Amniotic stem cell (primary cell): ENCODE data around the gene NECTIN4.
"Not testable (repeated sequence)": the region's sequence is repeated elsewhere in the genome, so short reads cannot be mapped to it uniquely, and the experiment has no call there.

Source experiments
- DNase-seq: peaks from one replicate; lab custom pipeline; 2025; lab: John Stamatoyannopoulos, UW

The NECTIN4 gene

DNA sequence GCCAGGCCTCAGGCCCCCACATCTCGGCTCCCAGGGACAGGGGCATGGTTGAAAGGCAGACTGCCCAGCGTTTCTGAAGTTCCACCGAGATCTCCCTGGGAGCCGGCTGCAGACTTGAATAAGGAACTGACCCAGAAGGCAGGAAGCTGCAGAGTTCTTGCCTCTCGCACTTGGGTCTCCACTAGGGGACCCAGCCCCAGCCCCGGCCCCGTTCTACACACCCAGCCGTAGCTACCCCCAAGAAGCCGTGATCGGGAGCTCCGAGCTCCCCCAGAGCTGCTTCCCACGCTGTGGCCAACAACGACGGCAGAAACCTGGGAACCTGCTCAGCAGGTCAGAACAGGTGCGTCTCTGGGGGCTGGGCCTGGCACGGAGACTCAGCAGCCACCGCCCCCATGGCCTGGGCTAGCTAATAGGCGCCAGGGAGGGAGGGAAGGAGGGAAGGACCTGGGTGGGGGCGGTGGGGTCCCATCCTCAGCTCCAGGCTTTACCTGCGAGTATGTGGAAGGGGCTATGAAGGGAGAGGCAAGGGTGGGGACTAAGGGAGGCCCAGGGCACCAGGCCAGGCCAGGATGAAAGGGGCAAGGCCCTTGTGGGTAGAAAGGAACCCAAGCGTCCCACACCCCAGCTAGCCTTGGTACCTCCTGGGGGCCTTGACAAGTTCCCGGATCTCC lies at the start of gene NECTIN4:
NECTIN4 (minus strand) TSS at position 308 of the 674 bp plus-strand sequence; CDS start at position 46, 262 bp downstream.
- DNase-seq: no peak

DNA sequence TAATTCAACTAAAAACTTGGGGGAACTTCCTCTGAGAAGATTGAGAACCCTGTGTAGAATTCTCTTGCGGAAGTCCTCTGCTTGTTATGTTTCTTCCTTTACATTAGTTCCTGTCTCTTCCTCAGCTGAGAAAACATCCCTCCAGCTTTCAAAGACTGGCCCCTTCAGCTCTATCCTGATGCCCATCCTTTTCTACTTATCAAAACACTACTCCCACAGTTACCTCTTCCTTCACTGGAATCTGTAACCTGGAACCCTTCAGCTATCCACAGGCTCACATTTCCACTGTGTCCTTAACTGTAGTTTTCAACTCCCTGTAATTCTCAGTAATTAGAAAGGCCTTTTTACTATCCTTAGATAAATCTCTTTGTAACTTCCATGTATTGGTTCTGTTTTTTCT lies 49.1 kb upstream of the NECTIN4 start:
- no peak for DNase-seq

DNA sequence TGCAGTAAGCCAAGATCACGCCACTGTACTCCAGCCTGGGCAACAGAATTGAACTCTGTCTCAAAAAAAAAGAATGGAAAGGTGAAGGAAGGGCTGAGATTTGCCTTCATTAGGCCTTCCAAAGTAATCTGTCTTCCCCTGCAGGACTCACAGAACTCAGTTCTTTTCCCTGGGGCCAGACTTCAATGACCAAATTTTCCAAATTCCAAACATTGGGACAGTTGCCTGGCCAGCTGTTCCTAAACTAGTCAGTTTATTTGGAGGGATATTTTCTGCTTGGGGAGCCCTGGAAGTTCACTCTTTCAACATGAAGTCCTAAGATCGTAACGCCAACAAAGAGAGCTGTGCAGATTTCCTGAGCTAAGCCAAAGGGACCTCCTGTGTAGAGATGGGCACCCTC lies 48.5 kb upstream of the NECTIN4 start:
- DNase-seq: no peak

DNA sequence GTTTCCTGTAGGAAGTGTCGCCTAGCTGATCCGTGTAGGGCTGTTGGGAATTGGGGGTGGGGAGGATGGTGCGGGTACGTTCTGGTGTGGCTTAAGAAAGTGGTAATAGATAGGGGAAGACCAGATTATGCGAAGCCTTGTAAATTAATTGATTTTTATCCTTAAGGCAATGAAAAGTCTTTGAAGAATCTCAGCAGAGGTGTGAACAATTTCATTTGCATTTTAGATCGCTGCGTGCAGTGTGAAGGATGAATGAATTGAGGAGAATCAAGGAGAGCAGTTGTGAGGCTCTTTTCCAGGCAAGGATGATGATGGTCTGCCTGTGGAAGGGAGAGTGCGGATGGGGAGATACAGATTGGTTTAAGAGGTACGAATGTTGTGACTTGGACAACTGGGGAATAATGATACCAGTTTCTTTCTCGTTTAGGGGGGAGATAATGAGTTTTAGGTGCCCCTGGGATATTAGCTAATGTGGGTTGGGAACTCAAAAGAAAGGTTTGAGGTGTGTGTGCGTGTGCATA lies 43.9 kb upstream of the NECTIN4 start:
- no peak for DNase-seq

DNA sequence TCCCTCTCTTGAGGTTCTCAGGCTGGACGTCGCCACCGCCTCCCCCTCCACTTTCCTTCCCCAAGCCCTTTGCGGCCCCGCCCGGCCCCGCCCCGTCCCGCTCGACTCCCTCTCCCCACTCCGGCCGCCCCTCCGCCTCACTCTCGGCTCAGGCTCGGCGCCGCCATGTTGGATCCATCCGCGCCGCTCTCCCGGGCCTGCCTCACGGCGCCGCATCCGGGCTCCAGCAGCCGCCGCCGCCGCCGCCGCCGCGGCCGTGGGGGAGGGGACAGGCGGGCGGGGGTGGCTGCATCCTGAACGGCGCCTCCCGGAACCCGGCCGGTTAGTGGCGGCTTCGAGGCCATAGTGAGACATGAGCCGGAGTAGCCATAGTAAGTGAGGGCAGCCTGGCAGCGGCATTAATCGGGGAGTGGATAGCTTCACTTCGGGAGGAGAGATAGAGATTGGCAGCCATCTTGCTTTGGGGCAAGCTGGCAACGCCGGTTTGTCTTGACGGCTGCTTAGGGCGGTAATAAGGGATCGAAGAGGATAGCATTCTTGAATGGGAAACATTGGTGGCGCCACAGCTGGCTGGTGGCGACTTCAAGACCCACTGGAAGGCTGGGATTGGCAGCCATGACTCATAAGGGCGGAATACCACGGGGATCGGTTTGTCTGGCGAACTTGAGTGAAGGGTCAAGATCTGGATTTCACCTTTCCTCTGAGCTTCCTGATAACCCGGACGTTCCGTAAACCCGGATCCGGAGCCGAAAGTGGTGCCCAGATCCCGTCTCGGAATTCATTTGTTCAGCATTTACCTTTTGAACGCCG lies 43.3 kb upstream of the NECTIN4 start, which contains the start of gene DEDD:
DEDD (minus strand) TSS at position 258 of the 810 bp plus-strand sequence. CDS start 8,205 bp downstream, outside the sequence.
- peak; percentile 85 for DNase-seq

DNA sequence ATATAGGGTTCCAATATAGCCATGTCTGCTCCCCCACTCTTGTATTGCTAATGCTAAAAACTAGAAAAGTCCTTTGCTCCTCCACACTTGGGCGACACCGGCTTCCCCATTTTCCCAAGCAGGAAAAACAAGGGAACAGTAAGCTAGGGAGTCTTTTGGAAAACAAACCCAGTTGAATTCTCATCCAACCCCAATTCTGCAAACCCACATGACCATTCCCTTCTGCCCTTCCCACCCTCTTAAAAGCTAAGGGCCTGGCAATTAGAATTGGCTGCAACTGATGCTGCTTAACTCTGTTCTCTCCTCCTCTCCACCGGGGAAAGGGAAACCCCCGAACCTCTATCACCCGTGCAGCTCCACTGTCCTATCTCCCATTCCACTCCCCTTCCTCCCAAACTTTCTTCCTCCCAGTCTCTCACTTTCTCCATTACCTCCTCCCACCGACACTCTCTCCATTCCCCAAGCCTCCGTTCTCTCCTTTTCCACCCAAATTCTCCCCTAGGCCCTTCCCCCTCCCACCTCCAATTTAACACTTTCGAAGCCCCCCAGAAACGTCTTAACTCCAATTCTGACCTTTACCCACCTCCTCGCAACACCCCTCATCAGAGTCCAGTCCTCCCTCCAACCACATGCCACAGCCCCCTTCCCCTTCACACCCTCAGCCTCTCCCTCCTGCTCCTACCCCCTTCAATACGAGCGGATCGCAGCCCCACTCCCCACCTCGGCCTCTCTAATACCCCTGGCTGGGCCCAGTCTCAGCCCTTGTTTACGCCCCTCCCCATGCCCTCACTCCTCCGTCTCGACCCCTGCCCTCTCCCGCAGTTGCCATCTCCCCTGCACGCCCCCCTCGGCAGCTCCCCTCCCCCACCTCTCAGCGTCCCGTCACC lies 42.4 kb upstream of the NECTIN4 start:
- DNase-seq: no peak

DNA sequence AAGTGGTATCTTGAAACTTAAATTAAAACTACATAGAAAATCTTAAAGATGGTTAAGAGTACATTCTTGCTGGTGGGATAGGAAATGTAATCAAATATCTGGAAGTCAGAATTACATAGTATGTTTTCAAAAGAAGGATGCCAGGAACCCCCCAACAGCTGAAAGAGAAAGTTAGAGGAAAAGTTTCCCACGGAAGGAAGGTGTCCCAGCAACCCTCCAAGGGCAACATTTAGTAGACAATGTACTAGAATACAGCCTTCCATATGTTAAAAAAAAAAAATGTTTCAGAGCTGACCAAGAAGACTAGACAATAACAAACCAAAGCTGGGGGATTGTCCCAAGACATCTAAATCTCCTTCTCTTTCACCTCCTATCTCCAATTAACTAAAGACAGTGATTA lies 40.9 kb upstream of the NECTIN4 start:
- no peak for DNase-seq

DNA sequence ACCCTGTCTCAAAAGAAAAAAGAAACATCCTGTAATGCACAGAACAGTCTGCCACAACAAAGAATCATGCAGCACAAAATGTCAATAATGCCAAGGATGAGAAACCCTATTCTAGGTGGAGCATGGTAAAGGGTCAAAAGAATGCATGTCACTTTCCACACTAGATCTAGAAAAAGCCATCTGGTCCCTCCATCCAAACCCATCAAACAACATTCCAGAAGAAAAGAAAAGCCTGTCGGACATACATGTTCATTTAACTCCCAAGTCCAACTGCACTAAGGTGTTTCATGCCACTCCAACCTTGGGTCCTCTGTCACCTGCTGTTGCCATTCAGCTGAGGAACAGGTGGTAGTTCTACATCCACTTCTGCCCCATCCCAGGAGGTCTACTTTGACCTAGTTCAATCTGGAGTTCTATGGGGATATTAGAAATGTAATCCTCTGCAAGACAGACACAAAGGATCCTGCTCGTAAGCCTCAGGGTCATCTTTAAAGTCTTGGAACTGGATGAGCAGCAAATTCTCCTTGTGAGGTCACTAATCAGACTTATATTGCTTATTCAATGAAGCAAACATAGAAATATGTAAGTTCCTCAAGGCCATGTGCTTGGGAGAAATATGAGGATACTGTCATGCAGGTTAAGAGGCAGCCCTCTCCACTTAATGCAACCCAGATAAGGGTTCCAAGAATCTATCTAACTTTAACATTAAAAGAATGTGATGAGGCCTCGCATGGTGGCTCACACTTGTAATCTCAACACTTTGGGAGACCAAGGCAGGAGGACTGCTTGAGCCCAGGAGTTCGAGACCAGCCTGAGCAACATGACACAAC lies 39.4 kb upstream of the NECTIN4 start:
- DNase-seq: no peak

DNA sequence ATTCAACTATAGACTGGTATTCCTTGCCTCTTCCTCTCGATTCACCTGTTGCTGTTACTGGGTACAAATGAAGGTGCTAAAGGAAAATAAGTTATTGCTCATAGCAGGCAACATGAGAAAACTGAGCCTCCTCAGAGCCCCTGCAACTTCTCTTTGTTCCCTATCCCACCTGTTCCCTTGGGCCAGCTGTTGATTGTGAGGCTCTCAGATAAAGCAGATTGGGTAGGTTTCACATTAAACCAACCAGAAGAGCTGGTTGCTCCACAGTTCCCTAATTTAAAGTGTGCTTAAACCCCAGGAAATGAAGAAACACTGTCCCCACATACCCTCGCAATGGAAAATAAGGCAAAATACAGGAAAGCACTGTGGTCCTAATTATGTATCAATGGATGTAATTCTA lies 38.3 kb upstream of the NECTIN4 start:
- no peak for DNase-seq

DNA sequence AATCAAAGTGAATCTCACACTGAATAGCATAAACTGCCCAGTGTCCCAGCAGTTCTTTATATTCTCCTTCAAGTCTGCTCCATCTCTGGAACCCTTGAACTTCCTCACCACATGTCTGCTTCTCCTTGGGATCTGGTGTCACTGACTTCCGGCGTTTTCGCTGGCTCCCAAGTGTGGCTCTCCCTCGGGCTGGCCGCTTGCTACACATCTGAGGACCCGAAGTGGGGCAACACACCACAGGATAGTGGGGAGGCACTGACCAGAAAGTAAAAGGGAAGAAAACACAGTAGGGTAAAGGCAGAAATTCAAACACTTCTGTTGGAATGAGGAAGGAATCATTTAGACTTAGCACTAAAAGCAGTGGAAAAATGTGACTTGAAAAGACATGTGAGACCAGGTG lies 33.6 kb upstream of the NECTIN4 start:
- DNase-seq: no peak

DNA sequence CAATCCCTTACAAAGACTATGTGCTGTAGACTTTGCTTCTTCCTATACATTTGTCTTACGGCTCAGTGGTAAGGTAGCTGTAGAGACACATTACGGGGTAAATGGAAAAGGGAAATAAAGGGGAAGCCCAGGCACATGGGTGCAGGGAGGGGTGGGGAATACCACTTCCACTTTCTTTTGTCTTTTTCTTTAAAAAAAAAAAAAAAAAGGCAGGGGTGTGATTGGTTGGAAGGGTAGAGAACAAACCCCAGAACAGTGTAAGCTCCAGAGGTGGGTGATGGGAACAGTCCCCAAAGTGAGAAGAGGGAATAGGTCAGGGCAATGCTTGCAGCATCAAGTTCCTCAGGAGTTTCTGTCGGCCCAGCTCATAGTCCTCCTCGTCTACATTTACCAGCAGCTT lies 32.5 kb upstream of the NECTIN4 start:
- no peak for DNase-seq

DNA sequence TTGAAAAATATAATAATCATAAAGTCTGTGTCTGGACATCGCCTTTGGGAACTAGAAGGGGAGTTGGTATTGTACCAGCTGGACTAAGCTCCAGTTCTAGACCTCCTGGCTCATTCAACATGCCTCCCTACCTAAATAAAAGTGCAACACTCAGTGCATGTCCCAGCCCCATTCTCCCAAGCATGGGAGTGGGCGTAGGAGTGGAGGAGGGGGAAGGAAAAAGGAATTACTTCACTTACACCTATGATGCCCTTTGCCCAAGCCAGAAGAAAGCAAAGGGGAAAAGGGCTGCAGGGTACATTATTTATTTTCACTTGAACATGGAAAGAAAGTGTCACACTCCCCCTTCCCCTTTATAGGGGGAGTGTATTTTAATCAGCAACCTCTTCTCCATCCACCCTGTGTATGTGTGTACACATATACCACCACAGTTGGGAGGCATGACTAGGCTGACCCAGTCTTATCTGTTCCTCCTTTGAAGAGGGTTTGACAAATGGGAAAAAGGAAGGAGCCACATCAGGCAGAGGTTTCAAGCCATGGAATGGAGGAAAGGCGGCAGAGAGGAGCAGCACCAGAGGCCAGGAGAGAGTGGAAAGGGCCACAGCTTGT lies 31.8 kb upstream of the NECTIN4 start:
- DNase-seq: no peak

DNA sequence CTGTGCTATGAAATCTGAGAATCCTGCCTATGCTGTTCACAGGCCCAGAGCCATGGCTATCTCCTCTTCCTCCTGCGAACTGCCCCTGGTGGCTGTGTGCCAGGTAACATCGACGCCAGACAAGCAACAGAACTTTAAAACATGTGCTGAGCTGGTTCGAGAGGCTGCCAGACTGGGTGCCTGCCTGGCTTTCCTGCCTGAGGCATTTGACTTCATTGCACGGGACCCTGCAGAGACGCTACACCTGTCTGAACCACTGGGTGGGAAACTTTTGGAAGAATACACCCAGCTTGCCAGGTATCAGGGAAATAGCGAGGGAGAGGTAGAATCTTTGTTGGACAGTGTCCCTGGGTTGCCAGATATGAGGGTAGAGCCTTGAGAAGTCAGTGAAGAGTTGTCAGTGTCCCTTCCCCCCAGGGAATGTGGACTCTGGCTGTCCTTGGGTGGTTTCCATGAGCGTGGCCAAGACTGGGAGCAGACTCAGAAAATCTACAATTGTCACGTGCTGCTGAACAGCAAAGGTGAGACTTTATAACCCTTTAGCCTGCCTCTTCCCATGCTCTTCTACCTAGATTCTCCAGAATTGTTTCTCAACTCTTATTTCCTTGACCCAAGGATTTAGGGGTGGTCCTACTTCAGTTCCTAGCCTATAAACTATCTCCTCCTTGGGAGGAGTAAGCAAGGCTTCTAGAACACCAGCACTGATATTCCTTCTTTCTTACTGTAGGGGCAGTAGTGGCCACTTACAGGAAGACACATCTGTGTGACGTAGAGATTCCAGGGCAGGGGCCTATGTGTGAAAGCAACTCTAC lies 29.9 kb upstream of the NECTIN4 start:
- no peak for DNase-seq

DNA sequence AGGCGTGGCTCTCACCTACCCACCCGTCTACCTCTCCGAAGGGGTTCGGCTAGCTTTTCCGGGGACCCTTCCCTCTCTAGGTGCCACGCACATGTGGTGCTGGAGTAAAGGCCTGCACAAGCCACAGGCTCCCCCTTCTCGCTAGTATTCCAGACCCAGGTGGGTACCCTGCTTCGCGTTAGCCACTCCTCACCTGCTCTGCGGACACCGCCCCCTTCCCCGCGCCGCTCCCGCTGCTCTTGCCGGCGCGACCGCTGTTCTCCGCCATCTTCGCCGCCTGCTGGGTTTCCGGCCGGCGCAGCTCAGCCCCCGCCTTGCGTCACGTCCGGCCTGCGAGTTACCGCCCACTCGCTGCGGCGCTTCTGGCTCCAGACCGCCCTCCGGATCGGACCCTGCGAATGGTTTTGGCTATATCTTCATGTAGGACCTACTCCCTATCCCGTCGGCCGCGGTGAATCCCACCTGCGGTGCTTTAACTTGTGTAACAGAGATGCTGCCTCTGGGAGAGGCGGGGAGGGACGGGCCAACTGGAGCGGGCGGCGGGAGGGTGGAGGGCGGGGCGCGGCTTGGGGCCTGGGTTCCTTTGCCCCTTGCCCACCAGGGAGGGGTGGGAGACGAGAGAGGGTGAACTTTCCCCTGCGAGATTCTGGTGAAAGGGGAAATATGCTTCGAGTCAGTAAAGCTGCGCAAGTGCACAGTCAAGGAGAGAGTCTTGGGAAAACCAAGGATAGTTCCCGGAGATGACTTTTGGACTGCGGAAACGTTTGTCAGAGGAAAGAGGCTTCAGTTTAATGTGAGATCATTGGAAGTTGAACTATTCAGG lies 28.6 kb upstream of the NECTIN4 start, which contains the start of the genes NIT1 and PFDN2:
NIT1 (plus strand) TSS at position 347 of the 823 bp plus-strand sequence; CDS start at position 419, 72 bp downstream.
PFDN2 (minus strand) TSS at position 279 of the 823 bp plus-strand sequence; CDS start at position 268, 11 bp downstream.
- DNase-seq: peak; percentile 51

DNA sequence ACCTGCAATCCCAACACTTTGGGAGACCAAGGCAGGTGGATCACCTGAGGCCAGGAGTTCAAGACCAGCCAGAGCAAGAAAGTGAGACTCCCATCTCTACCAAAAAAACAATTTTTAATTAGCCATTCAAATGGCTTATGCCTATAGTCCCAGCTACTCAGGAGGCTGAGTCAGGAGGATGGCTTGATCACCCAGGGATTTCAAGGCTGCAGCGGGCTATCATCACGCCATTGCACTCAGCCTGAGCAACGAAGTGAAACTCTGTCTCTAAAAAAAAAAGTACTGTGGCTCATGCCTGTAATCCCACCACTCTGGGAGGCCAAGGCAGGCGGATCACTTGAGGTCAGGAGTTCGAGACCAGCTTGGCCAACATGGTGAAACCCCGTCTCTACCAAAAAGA lies 26.6 kb upstream of the NECTIN4 start:
- DNase-seq: not testable (repeated sequence)

DNA sequence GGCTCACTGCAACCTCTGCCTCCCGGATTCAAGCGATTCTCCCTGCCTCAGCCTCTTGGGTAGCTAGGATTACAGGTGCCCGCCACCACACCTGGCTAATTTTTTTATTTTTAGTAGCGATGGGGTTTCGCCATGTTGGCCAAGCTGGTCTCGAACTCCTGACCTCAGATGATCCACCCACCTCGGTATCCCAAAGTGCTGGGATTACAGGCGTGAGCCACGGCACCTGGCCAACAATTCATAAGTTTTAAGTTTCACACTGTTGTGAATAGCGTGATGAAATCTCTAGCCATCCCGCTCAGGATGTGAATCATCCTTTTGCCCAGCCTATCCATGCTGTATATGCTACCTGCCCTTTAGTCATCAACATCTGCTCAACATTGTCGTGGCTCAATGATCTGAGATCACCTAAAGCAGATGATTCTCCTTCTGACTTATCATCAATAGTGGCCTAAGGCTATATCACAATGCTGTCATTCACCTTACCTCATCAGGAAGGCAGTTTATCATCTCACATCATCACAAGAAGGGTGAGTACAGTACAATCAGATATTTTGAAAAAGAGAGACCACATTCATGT lies 25.9 kb upstream of the NECTIN4 start:
- no peak for DNase-seq

DNA sequence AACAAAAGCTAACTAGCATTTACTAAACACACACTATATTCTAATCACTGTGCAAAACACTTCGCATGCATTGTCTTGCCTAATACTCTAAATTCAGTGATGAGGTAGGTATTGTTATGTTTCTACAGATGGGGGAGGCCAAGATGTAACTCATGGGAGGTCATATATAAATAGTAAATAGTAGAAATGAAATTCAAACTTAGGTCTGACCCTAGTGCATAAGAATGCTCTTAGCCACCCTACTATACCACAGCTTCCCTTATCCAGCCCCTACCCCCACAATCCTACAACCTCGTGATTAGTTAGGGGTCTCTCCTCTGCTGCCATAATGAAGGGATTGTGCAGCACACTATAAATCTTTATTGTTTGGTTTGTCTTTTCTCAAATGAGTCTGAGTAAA lies 25.2 kb upstream of the NECTIN4 start:
- DNase-seq: no peak

DNA sequence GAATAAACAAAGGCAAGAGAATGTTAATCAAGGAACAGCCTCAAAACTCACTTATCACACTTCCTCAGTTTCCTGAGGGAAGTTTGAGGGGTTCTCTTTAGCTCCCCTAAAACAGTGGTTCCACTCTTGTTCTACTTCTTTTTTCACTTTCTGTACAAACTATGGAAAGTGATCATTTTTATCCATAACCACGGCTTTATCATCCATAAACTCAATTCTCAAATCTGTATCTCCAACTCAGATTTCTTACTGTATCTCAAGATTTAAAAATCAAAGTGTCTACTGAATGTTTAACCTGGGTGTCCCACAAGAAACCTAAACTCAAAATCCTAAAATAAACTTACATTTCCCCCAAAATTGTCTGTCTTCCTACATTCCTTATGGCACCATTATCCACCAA lies 24.6 kb upstream of the NECTIN4 start:
- DNase-seq: no peak
